GM03348 (cell line): ENCODE data around the gene ALDH1A1.

ENCODE experiments used
- DNase-seq: peaks from one replicate; pipeline ENCODE4 v3.0.0; 2012; ENCODE audit warnings: low spot score

The ALDH1A1 gene

GRCh38 chr9:72917892-72918509, 34.9 kb downstream of the ALDH1A1 start:
- DNase-seq = no peak

DNA sequence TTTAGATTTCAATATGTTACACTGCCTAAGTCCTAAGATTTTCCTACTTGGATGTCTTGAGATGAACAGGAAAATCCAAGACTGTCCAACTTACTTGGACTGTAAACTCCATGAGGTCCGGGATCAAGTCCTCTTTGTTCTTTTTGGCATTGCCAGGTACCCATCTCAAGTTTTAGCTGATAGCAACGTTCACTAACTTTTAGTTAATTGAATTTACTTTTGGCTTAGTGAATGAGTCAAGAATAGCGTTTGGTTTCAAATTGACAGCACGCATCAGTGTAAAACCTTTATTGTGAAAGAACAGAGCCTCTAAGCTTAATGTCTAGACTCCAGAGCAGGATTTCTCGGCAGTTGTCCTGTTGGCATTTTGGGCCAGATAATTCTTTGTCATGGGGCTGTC, 37.2 kb downstream of the ALDH1A1 start:
- DNase-seq = no peak

GRCh38 chr9:72914750-72915149, 38.1 kb downstream of the ALDH1A1 start:
- no peak for DNase-seq

- no peak for DNase-seq
Observed at GRCh38 chr9:72913382-72914009, 39.4 kb downstream of the ALDH1A1 start.

- DNase-seq = no peak
Observed at GRCh38 chr9:72912476-72913381, 40.1 kb downstream of the ALDH1A1 start.

- DNase-seq = no peak
Observed at GRCh38 chr9:72911816-72912215, 41.0 kb downstream of the ALDH1A1 start.

DNA sequence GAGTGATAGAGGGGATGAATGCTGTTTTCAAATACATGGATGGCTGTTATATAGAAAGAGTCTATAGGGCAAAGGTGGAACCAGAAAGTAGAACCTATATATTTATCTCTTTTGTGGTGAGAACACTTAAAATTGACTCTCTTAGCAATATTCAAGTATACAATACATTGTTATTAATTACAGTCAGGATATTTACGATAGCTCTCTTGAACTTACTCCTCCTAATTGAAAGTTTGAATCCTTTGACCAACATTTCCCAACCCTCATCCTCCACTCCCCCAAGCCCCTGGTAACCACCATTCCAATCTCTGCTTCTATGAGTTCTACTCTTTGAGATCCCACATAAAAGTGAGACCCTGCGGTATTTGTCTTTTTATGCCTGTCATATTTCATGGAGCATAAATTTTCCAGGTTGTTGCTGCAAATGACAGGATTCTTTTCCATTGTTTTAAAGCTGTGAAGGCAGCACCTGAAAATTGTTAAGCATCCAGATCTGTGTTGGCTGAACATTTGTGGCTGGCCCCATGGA, 41.5 kb downstream of the ALDH1A1 start:
- no peak for DNase-seq

DNA sequence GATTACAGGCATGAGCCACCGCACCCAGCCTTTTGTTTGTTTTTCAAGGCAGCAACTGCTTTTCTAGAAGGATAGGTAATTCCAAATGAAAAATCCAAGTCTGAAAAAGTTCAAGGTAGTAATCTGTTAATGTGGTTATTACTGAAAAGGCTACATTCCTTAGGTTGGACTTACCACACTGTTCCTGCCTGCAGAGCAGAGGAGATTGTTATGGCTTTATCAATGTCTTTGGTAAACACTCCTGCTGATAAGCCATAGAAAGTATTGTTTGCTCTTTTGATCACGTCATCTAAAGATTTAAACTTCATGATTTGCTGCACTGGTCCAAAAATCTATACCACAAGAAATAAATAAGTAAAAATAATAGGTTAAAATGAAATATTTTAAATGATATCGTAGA, 43.4 kb downstream of the ALDH1A1 start:
- DNase-seq = no peak

- DNase-seq = no peak
Observed at GRCh38 chr9:72907421-72907820, 45.4 kb downstream of the ALDH1A1 start.

DNA sequence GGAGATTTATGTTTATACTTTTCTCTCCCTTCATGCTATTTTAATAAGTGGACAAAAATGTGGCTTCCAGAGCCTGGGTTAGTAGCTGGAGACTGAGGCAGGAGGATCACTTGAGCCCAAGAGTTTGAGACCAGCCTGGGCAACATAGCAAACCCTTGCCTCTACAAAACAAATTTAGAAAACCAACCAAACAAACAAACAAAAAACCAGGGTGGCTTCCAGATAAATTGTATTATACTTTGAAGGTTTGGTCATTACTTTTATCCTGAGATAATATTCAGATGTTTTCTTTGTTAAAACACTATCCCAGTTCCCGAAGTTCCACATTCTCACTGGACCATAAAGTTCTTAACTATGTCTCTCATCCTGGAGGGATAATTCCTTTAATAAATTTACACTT, 46.0 kb downstream of the ALDH1A1 start:
- no peak for DNase-seq

DNA sequence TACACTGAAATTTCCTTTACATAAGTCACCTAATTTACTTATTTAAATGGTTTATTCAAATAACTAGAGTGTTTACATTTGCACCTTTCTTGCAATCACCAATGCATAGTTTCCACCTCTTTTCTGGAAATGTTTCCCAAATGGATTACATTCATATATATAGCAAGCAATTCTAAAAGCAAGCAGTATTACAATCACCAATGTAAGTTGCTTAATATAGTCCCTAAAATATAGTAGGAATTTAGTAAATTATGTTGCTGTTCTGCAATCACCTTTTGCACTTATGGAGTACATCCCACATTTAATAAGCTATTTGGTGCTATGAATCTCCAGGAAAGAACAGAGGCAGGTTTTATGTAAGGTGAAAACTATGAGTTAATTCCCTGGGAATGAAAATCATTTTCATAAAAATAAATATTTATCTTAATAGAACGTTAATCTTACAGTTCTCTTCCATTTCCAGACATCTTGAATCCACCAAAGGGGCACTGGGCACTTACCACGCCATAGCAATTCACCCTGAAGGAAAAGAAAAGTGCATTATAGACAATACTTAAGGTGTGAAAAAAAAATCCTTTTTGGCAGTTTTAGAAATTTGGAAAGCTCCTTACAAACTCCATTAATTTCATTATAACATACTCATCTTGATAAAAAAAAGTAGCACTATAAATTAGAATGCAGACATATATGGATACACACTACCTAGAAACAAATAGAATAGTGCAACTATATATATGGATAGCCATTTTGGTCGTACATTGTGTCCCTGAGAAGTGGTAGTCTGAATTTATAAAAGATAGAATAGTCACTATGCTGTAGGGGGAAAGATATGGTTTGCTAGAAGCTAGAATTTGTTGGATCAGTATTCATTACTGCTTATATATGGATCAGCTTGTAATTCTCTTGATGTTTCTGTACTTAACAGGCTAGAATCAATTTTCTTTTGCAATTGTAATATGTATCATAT, 47.1 kb downstream of the ALDH1A1 start:
- DNase-seq = no peak

- DNase-seq = no peak
Observed at GRCh38 chr9:72904267-72905093, 48.4 kb downstream of the ALDH1A1 start.

DNA sequence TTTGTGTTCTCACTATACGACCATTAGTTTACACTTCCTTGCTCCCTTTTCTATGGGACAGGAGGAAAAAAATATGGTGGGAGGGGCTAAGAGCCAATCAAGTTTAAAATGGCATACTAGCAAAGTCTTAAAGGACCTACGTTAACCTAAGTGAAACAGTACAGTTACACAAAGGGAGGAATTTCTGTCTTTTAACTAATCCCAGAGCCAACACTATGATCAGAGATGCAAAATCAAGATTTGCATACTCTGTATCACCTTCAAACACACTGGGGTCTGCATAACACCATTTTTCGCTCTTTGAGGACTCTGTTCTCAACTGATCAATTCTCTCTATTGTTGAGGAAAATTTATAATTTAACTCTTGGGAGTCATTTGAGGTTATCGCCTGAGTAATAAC, 49.8 kb downstream of the ALDH1A1 start:
- no peak for DNase-seq

- DNase-seq = no peak
Observed at GRCh38 chr9:72902268-72902667, 50.6 kb downstream of the ALDH1A1 start.

- DNase-seq = no peak
Observed at GRCh38 chr9:72899734-72900477, 52.9 kb downstream of the ALDH1A1 start.

DNA sequence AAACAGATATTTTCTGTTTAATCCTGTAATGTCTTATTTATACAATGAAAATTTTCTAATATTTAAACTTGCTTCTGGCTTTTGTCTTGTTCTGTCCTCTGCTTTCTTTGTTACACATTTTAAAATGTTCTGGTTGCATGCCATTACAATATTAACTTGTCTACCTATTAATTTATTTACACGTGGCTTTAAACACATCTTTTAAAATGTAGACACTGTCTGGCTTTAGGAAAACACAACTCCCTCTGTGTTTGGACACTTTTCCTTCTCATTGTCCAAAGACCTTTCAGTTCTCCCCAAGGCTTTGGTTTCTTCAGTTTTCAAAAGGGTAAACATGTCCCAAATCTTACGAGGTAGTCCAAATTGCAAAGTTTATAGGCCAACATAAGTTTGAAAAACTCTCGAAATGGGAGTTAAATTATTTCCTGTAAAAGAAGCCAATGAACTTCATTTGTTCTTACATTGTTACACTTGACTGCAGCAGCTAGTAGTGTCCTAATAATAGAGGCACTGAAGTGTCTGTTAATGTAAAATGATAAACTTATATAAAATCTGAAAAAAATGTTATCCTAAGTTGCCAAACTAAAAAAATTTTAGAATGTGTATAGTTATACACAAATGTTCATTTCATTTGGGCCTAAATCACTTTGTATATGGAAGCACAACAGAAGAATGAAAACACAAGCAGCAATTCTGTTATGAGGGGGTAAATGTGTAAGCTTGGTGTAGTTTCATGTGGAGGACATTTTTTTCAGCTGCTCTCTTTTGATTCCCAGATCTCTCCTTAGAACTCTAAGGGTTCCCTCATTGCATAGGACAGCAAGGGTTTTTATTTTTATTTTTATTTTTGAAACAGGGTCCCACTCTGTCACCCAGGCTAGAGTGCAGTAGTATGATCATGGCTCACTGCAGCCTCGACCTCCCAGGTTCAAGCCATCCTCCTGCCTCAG, 53.8 kb downstream of the ALDH1A1 start:
- DNase-seq = no peak

DNA sequence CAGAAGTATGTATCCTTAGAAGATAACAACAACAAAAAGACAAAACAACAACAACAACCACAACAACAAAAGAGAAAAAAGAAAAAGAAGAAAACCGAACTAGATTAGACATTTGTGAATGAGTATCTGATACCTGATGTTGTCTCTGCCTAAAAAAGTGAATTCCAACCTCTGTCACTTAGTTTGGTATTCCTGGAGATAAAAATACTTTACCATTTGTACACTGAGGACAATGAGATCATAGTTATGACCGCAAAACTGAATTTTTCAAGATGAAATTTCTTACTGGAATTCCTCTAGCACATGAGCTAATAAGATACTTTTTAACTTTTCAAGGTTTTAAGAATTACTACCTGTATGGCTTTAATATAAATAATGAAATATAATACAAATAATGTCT, 54.5 kb downstream of the ALDH1A1 start:
- no peak for DNase-seq

GRCh38 chr9:72897069-72897649, 55.7 kb downstream of the ALDH1A1 start:
- no peak for DNase-seq
